ENCODE results near the gene B9D2. TPM values are rescaled to one million over a fixed set of nuclear protein-coding genes. Genes with fewer than 3 reads are reported as not detected.
A peak's percentile ranks its signal among the peaks of the same experiment; 100 is the strongest.
"Not testable (repeated sequence)": the region's sequence is repeated elsewhere in the genome, so short reads cannot be mapped to it uniquely, and the experiment has no call there.

Gene B9D2
- total RNA-seq, 1 experiment from 2014 or later: 10.8 TPM

- intact Hi-C loops (cut with micrococcal nuclease; ENCODE audit: unreplicated experiment): no loop called here
- H3K4me3 ChIP-seq: no peak overlapping the region
- H3K79me2 ChIP-seq (ENCODE audit: low read depth): no peaks in the 10 kb centered on the region
- DNase-seq: no peak
- POLR2A ChIA-PET (ENCODE audit: unreplicated experiment): no interaction called here
- H3K9me3 ChIP-seq (ENCODE audit: insufficient read depth, low read depth): no peaks in the 10 kb centered on the region
- no peak for TF ChIP-seq EZH2 (IDR thresholded peaks at IDR 0.05; ENCODE audit: low read depth)
- no peak for TF ChIP-seq CTCF (conservative IDR thresholded peaks at IDR 0.05)
- peaks cover 9% of the 10 kb centered on the region for H3K4me1 ChIP-seq (replicated peaks; ENCODE audit: insufficient read depth)
- BruUV-seq (replicated peaks): no TSS peak
- CTCF ChIA-PET: no interaction called here
- H3K4me2 ChIP-seq: no peak overlapping the region
- no peaks in the 10 kb centered on the region for H3K9me2 ChIP-seq (ENCODE audit: insufficient read depth)
- no peak overlapping the region for H3K27ac ChIP-seq
- no peaks in the 10 kb centered on the region for H4K20me1 ChIP-seq (ENCODE audit: insufficient read depth)
- no peaks in the 10 kb centered on the region for H3K36me3 ChIP-seq (ENCODE audit: low read depth)
- no peaks in the 10 kb centered on the region for H3K27me3 ChIP-seq (ENCODE audit: insufficient read depth, low read depth)
- H3F3A ChIP-seq (ENCODE audit: insufficient read depth, low read depth): no peaks in the 10 kb centered on the region
- no peak overlapping the region for H2AFZ ChIP-seq
These were observed 47.4 kb upstream of the B9D2 start for GRCh38 chr19:41411100-41411967.

- Histone ChIP-seq H3K4me3 (no peak overlapping the region), H4K20me1 (ENCODE audit: insufficient read depth) (no peaks in the 10 kb centered on the region), H3F3A (ENCODE audit: insufficient read depth, low read depth) (no peaks in the 10 kb centered on the region), H3K27ac (no peak overlapping the region), H3K9me3 (ENCODE audit: insufficient read depth, low read depth) (no peaks in the 10 kb centered on the region), H3K9me2 (ENCODE audit: insufficient read depth) (no peaks in the 10 kb centered on the region), H3K27me3 (ENCODE audit: insufficient read depth, low read depth) (no peaks in the 10 kb centered on the region), H3K4me1 (replicated peaks; ENCODE audit: insufficient read depth) (peaks cover 9% of the 10 kb centered on the region), H3K79me2 (ENCODE audit: low read depth) (no peaks in the 10 kb centered on the region), H3K4me2 (no peak overlapping the region), H2AFZ (no peak overlapping the region), H3K36me3 (ENCODE audit: low read depth) (no peaks in the 10 kb centered on the region)
- CTCF ChIA-PET: interaction anchor here (0.5 kb wide), 1 partner anchor 343 kb away, joined by 3 read pairs; no protein-coding TSS in a partner anchor
- TF ChIP-seq EZH2 (IDR thresholded peaks at IDR 0.05; ENCODE audit: low read depth) (no peak), CTCF (conservative IDR thresholded peaks at IDR 0.05) (no peak)
- POLR2A ChIA-PET (ENCODE audit: unreplicated experiment): interaction anchor here (1.2 kb wide), 1 partner anchor 29 kb away, joined by 6 read pairs; no protein-coding TSS in a partner anchor
- BruUV-seq (replicated peaks): no TSS peak
- no peak for DNase-seq
- intact Hi-C loops (cut with micrococcal nuclease; ENCODE audit: unreplicated experiment): no loop called here
These were observed 46.5 kb upstream of the B9D2 start for GRCh38 chr19:41410336-41411054.

- Histone ChIP-seq H3K4me3 (no peak overlapping the region), H3K79me2 (ENCODE audit: low read depth) (no peaks in the 10 kb centered on the region), H2AFZ (no peak overlapping the region), H3K4me1 (replicated peaks; ENCODE audit: insufficient read depth) (peaks cover 9% of the 10 kb centered on the region), H3K9me3 (ENCODE audit: insufficient read depth, low read depth) (no peaks in the 10 kb centered on the region), H3K36me3 (ENCODE audit: low read depth) (no peaks in the 10 kb centered on the region), H3K9me2 (ENCODE audit: insufficient read depth) (no peaks in the 10 kb centered on the region), H3K27me3 (ENCODE audit: insufficient read depth, low read depth) (no peaks in the 10 kb centered on the region), H3K27ac (no peak overlapping the region), H4K20me1 (ENCODE audit: insufficient read depth) (no peaks in the 10 kb centered on the region; the same call in 1 of the 2 replicates), H3K4me2 (no peak overlapping the region), H3F3A (ENCODE audit: insufficient read depth, low read depth) (no peaks in the 10 kb centered on the region)
- intact Hi-C loops (cut with micrococcal nuclease; ENCODE audit: unreplicated experiment): no loop called here
- ChIA-PET POLR2A (ENCODE audit: unreplicated experiment) (interaction anchor here (0.6 to 1.2 kb wide), 5 partner anchors 30 to 648 kb away, joined by 3 to 37 read pairs (median 6); no protein-coding TSS in a partner anchor), CTCF (no interaction called here)
- no TSS peak for BruUV-seq (replicated peaks)
- DNase-seq: peak; percentile 67 to 72
- TF ChIP-seq CTCF (conservative IDR thresholded peaks at IDR 0.05): no peak
- TF ChIP-seq EZH2 (IDR thresholded peaks at IDR 0.05; ENCODE audit: low read depth): no peak
These were observed 45.3 kb upstream of the B9D2 start for GRCh38 chr19:41409288-41409687.

- H3K27me3 ChIP-seq (ENCODE audit: insufficient read depth, low read depth); H4K20me1 ChIP-seq (ENCODE audit: insufficient read depth); H3K4me3 ChIP-seq; H2AFZ ChIP-seq; H3K79me2 ChIP-seq (ENCODE audit: low read depth); H3K4me2 ChIP-seq; H3K36me3 ChIP-seq (ENCODE audit: low read depth); H3K9me2 ChIP-seq (ENCODE audit: insufficient read depth); CTCF ChIA-PET; H3K27ac ChIP-seq; H3K9me3 ChIP-seq (ENCODE audit: insufficient read depth, low read depth); DNase-seq; H3K4me1 ChIP-seq (replicated peaks; ENCODE audit: insufficient read depth); BruUV-seq (replicated peaks); H3F3A ChIP-seq (ENCODE audit: insufficient read depth, low read depth); intact Hi-C loops (cut with micrococcal nuclease; ENCODE audit: unreplicated experiment): not testable (repeated sequence)
- POLR2A ChIA-PET (ENCODE audit: unreplicated experiment): interaction anchor here (0.7 to 0.8 kb wide), 3 partner anchors 46 to 88 kb away, joined by 3 to 7 read pairs (median 6); no protein-coding TSS in a partner anchor
These were observed 44.9 kb upstream of the B9D2 start for GRCh38 chr19:41408846-41409245.
